GM18498 (cell line): ENCODE measurements around the gene AMMECR1.
"Not testable (repeated sequence)": the region's sequence is repeated elsewhere in the genome, so short reads cannot be mapped to it uniquely, and the experiment has no call there.

ENCODE experiments used
- ATAC-seq: cut with Tn5 transposase; IDR thresholded peaks from one replicate; pipeline ENCODE4 v1.9.1; 2021; ENCODE audit warnings: mild to moderate bottlenecking, moderate library complexity; ENCODE audit not compliant: unreplicated experiment

AMMECR1 gene

DNA sequence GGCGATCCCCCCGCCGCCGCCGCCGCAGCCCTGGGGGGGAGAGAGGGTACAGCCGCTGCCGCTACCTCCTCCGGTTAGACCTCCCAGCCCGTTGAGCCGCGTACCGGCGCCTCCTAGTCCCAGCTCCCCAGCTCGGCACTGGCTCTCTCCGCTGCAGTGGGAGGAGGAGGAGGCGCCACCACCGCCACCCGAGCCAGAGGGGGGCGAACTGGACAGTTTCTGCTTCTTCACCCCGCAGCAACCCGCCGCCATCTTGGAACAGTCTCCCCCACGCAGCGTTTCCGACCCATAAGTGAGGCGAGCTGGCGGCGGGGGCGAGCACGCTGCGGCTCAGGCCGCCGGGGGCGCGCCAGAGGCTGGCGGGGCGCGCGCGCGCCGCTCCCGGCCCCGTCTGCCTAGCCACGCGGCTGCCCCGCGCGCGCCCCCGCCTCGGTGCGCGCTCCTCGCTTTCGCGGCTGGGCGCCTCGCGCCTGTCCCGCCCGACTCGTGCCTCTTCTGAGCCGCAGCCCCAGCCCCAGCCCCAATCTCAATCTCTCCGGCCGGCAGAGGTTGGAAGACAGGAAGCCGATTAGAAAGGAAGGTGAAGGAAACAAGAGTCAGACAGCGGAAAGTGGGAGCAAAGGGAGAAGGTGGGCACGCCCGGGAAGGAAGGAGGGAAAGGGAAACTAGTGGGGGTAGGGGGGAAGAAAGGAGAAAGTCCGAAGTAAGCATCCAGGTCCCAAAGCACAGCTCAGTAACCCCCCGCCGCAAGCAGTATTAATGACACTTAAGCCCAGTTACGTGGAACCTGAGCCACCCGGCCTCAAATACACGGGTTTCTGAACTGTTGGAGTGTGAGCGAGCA, at the start of gene AMMECR1:
Gene AMMECR1 (minus strand): TSS at position 266 of the 844 bp plus-strand sequence. CDS start 14 bp downstream, at position 252.
- peak; percentile 81 for ATAC-seq

DNA sequence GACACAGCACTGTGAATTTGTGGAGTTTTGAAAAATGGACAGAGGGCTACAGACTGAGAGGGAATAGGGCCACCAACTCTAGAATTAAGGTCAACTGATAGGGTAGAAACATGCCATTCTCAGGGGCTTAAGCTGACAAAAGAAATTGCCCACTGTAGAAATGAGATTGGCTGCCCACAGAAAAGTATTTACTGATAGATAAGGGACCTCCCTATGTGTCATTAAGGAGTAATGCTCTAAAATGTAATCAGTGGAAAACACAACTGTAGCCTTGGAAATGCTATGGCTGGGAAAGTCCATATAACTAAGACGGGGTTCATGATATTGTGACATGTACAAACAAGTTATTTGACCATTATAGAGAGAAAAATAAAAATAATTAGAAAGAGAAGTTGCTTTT, 45.4 kb upstream of the AMMECR1 start:
- ATAC-seq, result no peak

DNA sequence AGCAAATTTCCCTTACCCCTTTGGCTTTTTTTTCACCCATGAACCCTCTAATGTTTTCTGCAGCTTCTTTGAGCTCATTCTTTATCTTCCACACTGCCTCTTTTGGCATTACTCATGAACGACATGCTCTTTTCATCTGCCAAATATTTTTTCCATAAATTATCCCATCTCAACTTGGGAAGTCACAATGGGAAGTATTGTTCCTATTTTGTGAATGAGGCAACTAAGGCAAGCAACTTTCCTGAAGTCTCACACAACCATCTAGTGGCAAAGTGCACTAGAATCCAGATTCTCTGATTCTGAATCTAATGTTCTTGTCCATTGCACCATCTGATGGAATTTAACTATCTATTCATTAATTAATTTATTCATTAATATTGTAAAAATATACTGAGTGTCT, 41.4 kb upstream of the AMMECR1 start:
- no peak for ATAC-seq

DNA sequence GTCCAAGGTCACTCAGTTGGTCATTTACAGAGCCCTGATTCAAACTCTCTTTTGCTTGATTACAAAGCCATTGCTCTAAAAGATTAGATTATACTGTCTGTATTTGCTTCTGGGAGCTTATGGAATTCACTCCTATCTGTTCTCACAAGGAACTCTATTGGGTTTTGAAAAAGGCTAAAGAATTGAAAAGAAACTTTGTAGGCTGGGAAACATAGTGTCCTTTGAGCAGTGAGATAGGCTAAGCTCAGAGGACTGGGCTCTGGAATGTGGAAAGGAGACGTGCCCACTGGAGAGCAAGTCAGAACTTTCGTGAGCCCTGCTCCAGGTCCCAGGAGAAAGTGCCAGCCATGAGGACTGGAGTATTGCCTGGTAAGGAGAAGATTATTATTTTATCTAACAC, 40.7 kb upstream of the AMMECR1 start, which contains the start of gene RTL9:
Gene RTL9 (plus strand): TSS at position 301 of the 400 bp plus-strand sequence. CDS start 91,770 bp downstream, outside the sequence.
- no peak for ATAC-seq

DNA sequence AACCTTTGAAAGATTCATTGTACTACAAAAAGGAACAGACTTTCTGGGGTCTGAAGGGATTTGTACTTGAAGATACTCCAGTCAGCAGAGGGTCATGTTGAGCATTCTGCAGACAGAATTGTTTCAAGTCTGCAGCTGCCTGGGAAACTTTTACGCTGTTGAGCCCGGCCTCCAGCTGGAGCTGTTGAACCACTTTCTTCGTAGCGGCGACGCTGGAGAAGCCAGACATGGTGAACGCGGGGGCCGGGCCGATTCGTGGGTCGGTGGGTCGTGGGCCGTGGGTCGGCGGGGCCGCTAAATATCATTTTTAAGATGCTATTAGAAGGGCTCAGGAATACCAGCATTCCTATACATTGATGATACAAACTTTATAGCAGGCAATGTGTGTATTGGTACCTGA, 28.8 kb upstream of the AMMECR1 start:
- no peak for ATAC-seq

DNA sequence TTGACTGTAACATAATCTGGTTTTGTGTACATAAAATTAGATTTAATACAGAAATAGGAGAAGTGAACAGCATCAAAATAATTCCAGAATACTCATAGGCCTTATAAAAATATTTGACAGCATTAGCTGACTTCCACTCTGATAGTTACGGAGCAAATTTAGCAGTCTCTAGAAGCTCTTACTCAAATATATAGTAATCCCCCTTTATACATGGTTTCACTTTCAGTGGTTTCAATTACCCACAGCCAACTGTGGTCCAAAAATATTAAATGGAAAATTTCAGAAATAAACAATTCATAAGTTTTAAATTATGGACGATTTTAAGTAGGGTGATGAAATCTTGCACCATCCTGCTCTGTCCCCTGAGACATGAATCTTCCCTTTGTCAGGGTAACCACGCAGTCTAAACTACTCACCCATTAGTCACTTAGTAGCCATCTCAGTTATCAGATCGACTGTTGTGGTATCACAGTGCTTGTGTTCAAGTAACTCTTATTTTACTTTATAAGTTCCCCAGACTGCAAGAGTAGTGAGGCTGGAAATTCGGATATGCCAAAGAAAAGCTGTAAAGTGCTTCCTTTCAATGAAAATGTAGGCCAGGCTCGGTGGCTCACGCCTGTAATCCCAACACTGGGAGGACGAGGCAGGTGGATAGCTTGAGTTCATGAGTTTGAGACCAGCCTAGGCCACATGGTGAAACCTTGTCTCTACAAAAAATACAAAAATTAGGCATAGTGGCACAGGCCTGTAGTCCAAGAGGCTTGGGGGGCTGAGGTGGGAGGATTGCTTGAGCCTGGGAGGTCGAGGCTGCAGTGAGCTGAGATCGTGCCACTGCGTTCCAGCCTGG, 23.5 kb upstream of the AMMECR1 start:
- ATAC-seq, result peak; percentile 69

DNA sequence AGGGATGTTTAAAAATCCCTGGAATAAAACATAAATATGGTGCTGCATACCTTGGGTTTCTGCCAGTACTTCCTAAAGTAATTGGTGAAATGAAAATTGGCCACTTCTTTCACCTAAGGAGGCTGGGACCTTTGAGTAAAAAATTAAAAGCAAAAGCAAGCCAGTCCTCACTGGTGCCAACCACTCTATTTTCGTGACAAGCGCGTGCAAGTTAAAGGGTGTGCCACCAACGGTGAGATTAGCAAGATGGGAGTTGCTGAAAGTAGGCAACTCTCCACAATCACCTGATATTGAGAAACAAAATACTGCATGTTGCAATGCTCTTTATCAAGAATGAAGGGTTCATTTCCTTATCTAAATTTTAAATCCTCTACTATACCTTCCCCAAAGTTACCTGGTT, 21.1 kb upstream of the AMMECR1 start:
- ATAC-seq, result no peak

DNA sequence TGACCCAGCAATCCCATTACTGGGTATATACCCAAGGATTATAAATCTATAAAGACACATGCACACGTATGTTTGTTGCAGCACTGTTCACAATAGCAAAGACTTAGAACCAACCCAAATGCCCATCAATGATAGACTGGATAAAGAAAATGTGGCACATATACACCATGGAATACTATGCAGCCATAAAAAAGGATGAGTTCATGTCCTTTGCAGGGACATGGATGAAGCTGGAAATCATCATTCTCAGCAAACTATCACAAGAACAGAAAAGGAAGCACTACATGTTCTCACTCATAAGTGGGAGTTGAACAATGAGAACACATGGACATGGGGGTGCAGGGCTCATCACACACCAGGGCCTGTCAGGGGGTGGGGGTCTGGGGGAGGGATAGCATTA, 15.6 kb upstream of the AMMECR1 start:
- not testable (repeated sequence) for ATAC-seq

DNA sequence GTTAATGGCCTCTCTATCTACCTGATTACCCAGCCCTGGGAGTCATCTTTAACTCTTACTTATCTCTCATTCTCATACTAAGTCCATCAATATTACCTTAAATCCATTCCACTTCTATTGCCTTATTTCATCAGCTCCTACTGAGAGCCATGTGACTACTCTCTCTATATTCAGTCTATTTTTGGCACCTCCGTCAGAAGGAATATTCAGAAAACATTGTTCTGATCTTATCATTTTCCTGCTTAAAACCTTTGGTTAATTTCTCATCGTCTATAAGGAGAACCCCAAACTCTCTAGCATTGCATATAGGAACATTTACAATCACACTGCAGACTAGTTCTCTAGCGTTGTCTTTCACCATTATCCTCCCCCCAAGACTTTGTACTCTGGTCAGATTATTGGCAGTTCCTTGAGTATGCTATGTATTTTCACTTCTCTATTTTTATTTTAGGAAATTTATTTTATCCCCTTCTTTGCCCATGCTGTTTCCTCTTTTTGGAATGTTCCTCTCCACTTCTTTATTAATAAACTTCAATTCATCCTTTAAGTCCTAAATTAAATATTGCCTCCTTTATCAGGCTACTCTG, 13.7 kb upstream of the AMMECR1 start:
- ATAC-seq, result no peak

DNA sequence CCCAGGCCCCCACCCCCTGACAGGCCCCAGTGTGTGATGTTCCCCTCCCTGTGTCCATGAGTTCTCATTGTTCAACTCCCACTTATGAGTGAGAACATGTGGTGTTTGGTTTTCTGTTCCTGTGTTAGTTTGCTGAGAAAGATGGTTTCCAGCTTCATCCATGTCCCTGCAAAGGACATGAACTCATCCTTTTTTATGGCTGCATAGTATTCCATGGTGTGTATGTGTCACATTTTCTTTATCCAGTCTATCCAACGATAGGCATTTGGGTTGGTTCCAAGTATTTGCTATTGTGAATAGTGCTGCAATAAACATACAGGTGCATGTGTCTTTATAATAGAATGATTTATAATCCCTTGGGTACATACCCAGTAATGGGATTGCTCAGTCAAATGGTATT, 10.7 kb upstream of the AMMECR1 start:
- ATAC-seq, result not testable (repeated sequence)

DNA sequence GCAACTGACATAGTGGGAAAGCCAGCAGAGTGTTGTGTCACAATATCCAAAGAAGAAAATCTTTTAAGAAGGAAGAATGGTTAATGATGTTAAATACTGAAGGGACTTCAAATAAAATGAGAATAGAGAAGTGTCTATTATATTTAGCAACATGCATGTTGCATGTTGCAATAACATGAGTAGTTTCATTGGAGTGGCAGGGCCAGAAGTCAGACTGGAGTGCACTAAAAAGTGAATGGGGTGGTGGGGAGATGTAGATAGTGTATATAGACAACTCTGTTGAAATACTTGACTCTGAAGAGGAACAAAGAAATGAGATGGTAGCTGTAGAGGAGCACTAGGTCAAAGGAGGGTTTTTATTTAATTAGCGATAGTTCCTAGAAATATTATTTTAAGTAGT, 9.5 kb upstream of the AMMECR1 start:
- ATAC-seq, result no peak

DNA sequence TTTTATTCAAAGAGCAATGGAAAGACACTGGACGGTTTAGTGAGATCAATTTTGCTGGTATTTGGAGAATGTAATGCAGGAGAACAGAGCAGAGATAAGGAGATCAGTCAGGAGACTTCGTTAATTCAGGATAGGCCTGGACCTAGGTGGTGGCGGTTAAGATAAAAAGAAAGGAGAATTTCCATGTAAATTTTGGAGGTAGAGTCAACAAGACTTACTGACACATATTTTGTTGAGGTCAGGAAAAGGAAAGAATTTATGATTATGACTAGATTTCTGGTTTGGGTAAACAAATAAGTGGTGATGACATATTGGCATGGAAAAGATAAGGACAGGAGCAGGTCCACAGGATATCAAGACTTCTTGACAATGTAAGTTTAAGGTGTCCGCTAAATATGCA, 8.8 kb upstream of the AMMECR1 start:
- ATAC-seq, result no peak

DNA sequence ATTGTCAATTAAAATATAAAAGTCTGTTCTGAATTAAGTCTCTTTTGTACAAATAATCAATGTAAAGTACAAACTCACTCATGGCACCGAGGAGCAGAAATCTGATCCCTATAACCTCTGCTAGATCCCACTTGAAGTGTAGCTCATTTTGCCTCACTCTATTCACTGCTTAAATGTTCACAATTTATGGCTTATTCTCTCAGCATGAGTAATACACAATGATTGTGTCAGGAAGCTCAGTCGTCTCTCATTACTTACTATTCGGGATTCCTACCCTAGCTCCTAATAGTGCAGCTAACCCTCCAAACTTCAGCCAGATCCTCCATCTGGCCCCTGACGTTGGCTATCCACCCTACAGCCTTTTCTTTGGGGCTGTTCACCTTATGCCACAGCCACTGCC, 4.7 kb upstream of the AMMECR1 start:
- no peak for ATAC-seq

DNA sequence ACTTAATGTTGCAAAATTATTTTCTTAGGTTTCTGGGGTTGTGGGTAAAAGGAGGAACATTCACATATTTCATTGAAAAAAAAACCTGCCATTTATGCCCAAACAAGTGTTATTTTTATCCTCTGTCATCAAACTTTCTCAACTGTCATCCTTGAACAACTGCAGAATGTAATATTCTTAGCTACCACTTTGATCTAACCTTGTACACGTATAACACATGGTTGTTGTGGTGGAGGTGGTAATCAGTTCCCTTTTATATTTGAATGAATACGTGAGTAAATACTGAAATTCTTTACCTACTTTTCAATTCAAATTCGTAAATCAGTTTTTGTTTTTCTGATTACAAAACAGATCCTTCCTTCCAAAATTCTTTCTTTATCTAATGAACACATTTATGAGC, 3.8 kb upstream of the AMMECR1 start:
- no peak for ATAC-seq

DNA sequence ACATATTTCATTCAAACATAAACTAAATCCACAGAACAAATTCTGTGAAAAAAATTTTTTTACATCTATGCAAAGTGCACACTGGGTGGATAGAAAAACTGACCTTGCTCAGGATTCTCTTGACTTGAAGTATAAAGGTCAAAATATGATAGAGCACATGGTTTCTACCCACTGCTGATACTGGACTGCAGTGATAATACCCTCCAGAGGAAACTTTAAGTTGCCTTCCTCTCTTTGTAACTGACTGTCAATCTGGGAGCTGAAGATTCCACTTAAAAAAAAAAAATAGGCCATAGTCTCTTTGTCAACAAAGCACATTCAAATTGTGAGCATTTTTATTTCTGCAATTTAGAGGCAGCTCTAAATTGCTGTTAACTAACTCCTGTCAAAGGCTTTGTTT, 3.2 kb upstream of the AMMECR1 start:
- ATAC-seq, result no peak

DNA sequence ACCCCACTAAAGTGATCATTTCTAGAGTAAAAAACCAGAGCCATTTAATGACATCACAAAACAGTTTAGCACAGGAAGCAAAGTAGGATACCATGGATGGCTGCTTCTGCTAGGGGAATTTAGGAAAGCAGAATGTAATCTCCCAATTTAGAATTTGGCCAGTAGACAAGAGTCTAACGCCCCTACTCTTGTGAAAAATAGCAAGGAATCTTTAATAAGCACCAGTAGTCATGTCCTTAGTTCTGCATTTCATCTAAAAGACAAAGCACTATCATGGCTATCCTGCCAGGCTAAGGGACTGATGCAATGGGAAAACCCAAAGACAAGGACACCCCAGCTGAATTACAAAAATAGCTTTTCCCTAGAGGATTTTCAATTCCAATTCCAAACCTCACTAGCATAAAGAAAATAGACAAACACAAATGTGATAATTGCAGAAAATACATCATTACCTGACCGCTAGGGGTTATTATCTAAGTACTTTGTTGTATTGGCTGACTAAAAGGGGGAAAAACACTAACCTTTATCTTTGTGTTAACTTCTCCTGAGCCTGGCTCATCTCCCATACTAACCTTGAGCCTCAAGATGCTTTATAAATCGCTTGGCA, 2.6 kb upstream of the AMMECR1 start:
- ATAC-seq, result no peak

DNA sequence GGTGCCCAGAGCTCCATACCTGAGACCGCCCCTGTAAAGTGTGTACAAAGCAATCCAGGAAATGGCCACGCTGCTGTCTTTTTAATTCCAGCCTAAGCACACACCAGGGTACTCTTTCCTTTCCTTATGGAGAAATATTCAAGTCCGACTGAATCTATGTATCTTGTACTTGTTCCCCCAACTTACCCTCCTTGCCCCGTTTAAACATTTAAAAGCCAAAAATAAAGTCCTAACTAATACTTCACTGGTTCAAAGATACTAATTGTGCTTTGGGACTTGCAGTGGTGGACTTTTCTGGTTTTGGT, 731 bp upstream of the AMMECR1 start:
- ATAC-seq, result peak; percentile 24

DNA sequence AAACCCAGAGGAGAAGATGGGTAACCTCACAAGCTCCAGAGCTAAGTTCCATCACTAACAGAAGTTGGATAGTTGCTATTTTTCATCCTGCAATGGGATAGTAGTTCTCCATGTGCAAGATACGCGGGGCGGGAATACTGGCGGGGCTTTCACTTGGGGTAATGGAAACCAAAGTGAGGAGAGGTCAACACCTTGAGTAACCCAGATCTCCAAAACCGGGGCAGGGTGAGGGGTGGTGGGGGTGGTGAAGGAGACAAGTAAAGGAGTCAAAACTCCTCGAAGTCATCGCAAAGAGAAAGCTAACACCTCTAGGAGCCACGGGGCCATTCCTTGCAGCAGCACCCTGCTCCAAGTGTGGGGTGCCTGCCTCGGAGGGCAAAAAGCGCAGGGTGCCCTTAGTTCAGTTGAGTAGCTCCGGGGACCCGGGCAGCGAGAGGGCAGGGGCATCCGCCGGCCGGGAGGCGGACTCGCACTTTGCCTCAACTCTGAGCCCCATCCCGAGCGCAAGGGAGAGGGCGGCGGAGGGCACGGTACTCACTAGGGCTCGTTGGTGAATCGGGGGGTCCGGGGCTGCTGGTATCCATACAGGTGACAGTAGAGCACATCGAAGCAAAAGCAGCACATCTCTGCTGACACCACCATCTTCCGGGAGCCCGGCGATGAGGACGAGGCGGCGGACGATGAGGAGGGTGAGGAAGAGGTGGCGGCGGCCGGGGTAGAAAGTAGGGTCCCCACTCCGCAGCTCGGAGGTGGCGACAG, 645 bp downstream of the AMMECR1 start:
- ATAC-seq, result peak; percentile 26

DNA sequence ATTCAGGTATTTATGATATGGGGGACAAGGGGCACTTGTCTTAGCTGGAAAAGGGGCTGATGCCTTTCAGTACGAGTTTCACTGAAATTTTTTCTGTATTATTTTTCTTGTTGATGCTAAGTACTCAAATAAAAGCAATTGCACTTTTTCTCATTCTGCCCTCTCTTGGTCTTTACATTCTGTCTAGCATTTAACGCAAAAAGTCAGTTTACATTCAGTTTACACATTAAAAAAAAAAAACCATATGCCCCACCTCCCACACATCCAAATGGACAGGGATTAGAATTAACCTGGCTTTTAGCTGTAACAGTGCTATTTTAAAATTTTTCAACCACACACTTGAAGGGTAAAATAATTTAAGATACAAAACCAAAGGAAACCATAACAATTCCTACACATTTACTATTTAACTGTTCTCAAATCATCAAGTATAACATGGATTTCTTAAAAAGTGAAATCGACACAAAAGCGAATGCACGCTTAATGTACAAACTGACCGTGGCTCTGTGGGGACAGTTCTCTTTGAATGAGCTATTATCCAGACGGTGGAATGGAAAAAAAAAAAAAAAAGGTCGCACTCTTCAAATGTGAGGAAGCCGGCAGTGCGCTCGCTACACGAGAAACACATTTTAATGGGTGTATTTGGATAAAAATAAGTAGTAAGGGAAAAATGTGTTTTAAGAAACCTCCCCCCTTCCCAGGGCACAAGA, 1.4 kb downstream of the AMMECR1 start:
- no peak for ATAC-seq

DNA sequence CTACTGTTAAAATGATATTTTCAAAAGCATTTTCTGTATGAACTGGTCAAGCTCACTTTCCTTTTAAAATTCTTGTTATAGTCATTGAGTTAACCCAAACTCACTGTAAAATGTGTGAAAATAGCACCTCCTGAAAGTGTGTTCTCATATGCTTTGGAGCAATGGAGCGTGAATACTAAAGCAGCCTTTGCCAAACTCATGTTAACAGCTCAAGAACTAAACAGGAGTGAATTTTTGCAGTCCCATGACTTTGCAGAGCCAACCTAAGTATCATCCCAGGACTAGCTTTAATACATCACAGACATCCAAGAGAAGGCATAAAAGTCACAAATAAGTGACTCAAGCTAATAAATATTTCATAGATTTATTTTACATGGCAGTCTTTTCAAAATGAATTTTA, 2.3 kb downstream of the AMMECR1 start:
- peak; percentile 30 for ATAC-seq
